Small intestine (tissue), 7 donors: ENCODE measurements around the gene FGGY. TPM values are rescaled to one million over a fixed set of nuclear protein-coding genes. Genes with fewer than 3 reads are reported as not detected.
A peak's percentile ranks its signal among the peaks of the same experiment; 100 is the strongest.

Experiments
- DNase-seq, 2 donors: peaks; one replicate each; pipeline versions ENCODE4 v3.0.0 to v3.0.0-alpha.2; 2013
- FAIRE-seq: peaks from 2 replicates; lab custom pipeline; 2012; peaks lifted over from hg19 to GRCh38; lab: Jason Lieb, UNC
- H3K27ac ChIP-seq, 3 donors: one replicate each; pipeline ENCODE4 v1.5.1; 2013; ENCODE audit warnings: low read length in 2 of 3, mild to moderate bottlenecking in 2 of 3, control low read depth in 1 of 3, inconsistent platforms in 1 of 3, low read depth in 1 of 3, moderate library complexity in 1 of 3
- H3K27me3 ChIP-seq, 3 donors: one replicate each; pipeline ENCODE4 v1.6.1; 2013; ENCODE audit warnings: low read length in 3 of 3, inconsistent platforms in 1 of 3; ENCODE audit not compliant: control insufficient read depth in 3 of 3, insufficient read depth in 3 of 3
- H3K36me3 ChIP-seq, 3 donors: one replicate each; pipeline ENCODE4 v1.6.1; 2013; ENCODE audit warnings: low read length in 3 of 3, inconsistent platforms in 1 of 3, low read depth in 1 of 3, mild to moderate bottlenecking in 1 of 3, moderate library complexity in 1 of 3; ENCODE audit not compliant: control insufficient read depth in 3 of 3, insufficient read depth in 2 of 3
- H3K4me1 ChIP-seq, 3 donors: one replicate each; pipeline ENCODE4 v1.6.1; 2013; ENCODE audit warnings: low read length in 2 of 3, inconsistent platforms in 1 of 3, low read depth in 1 of 3, mild to moderate bottlenecking in 1 of 3, moderate library complexity in 1 of 3; ENCODE audit not compliant: control insufficient read depth in 3 of 3, insufficient read depth in 2 of 3
- H3K4me3 ChIP-seq, 3 donors: one replicate each; pipeline ENCODE4 v1.5.1; 2013; ENCODE audit warnings: low read length in 3 of 3, control low read depth in 1 of 3, inconsistent platforms in 1 of 3, low read depth in 1 of 3, mild to moderate bottlenecking in 1 of 3, moderate library complexity in 1 of 3
- H3K9me3 ChIP-seq, 2 donors: one replicate each; pipeline ENCODE4 v1.6.1; 2013; ENCODE audit warnings: low read depth in 1 of 2, low read length in 1 of 2; ENCODE audit not compliant: control insufficient read depth in 2 of 2, insufficient read depth in 1 of 2
- WGBS, 3 donors: extraction: QIAGEN DNeasy Blood & Tissue Kit; methylation state at CpG; one replicate each; pipeline ENCODE4 v1.1.7; 2013; 5-methylcytosine and 5-hydroxymethylcytosine counted together
- polyA plus RNA-seq, 4 donors: library from polyadenylated mRNA; stranded (reverse) in 3 of 4; unstranded in 1 of 4; fragments of 200-250 nt in 3 of 4; fragments of 120-200 nt in 1 of 4; gene quantifications; one replicate each; pipeline versions ENCODE4 v1.2.1 to v1.2.3, GENCODE V29; 2013
- donor health status: healthy with polysubstance abuse.
- donor health status: control.
- donor health status: control.
- donor health status: Bipolar disorder and iron deficiency.
- donor health status: healthy.

The FGGY gene
- polyA plus RNA-seq, 4 donors, result 12.3 to 28.0 (median 15.0) TPM

DNA sequence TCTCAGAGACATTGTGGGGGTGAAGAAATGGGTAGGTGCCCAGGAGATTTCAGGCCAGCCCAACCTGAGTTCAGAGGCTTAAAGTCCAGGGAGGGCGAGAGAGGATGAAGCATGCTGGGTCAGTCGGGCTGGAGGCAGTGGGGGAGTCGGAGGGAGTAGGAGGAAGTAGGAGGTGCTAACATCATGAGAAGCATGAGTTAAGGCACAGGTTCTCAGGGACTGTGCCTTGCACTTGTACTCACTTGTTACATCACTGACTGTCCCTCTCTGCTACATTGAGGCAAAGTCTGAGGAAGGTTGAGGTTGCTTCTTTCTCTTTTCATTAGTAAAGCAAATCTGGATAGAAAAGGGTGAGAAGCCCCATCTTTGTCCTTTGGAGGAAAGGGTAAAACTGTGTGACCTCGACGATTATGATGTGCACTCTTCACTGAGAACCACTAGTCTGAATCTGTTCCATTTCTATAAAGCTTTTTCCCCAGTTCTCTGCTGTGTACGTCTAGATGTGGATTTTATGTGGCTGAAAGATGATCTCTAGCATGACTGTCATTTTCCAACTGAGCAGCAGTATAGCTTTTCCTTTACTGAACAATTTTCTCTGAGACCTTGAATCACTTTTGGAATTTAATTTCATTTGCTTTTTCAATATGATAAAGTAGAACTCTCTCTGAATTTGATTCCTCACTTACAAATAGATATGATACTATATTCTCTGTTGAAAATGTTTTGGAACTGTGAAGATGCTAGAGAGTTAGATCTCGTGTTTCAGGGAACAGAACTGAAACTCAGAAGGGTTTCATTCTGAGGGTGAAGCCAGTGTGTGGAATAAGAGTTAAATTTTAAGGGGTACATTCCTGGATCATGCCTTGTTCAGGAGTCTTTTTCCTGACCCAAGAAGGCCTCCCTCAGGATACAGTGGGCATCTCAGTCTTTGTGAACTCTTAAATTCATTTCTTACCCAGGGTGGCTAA lies 94.6 kb downstream of the FGGY start:
- Histone ChIP-seq H3K27me3 (no peaks in the 10 kb centered on the region), H3K27ac (no peak overlapping the region), H3K4me1 (peaks cover 0 to 42% (median 0%) of the 10 kb centered on the region in 3 donors), H3K4me3 (no peak overlapping the region), H3K9me3 (no peaks in the 10 kb centered on the region), H3K36me3 (no peaks in the 10 kb centered on the region)
- FAIRE-seq, result no peak
- WGBS, 3 donors, result 69 to 78% (median 70%) methylated on average over 7 of the region's 7 CpGs
- no peak for DNase-seq

DNA sequence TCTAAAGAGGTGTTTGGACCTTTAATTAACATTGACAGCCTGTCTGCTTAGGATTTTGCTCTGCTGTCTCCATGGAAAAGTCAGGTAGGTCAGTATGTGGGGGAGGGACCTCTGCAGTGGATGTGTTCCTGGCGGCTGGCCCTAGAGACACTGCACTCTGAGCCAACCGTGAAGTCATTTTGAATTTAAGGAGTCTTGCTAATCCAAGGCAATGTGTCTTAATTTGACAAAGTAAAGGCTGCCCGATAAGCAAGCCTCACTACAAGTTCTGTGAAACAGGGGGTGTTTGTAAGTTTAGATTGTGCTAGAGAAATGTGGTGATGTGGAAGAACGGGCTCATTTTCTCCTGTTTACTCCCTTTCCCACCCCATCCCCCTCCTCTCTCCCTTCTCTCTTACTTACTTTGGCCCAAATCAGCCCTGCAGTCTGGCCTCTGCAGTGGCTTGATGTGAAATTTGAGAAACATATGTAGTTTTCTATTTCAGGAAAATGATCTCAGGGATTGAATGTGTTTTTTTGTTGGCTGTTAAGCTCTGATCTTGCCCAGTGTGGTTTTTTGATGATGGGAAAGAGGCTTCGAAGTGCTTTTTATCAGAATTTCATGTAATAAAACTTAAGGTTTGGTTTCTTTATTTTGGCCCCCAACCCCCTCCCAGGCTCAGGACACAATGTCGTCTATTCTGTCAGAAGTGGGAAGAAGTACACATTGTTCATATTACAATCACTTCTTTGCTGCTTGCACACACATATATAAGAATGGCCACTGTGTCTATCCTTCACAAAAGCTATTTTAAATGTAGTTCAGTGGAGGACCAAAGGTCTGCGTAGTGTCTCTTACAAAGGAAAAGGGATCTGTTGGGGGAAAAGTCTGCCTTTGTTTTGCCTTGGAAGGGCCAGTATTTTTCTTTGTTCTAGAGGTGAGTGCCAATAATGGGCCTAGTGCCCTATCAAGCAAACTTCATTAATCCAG lies 96.6 kb downstream of the FGGY start:
- FAIRE-seq (no peak), DNase-seq (peak in 1 of 2 donors; percentile 50)
- Histone ChIP-seq H3K36me3 (no peaks in the 10 kb centered on the region), H3K27me3 (no peaks in the 10 kb centered on the region), H3K4me1 (peaks cover 0 to 44% (median 0%) of the 10 kb centered on the region in 3 donors), H3K27ac (peak overlapping the region in 2 of 3 donors; percentile 73 to 74), H3K9me3 (no peaks in the 10 kb centered on the region), H3K4me3 (no peak overlapping the region)
- 60 to 88% (median 84%) methylated on average over 7 of the region's 7 CpGs for WGBS, 3 donors

DNA sequence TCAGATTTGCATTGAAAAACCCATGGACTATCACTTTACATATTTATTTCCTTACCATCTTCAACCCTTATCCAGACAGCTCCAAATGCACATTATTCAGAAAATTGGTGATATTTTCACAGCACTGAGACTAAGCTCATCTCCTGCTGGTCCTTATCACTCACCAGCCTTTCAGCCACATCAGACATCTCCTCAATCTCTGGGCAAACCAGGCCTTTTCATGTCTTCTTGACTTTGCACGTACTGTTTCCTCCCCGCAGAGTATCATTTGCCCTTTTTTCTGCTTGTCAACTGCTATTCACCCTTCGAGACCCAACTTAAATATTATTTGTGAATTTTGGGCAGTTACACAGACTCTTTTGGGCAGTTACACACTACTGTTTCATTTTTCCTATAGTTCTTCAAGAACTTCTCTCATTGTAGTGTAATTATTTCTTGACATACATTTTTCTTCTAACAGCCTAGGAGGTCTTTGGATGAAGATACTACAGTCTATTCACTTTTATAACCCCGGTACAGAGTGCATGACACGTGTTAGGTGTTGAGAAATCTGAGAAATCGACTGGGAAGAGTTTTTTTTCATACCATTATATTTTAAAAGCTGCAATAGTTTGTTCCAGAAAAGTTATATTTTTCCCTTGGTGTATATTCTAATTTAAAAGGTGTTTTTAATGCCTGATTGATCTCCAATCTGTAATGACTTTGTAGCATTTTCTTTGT lies 98.0 kb downstream of the FGGY start:
- no peak for FAIRE-seq
- 58 to 73% (median 72%) methylated on average over 6 of the region's 6 CpGs for WGBS, 3 donors
- Histone ChIP-seq H3K4me3 (no peak overlapping the region), H3K27ac (peak overlapping the region in 1 of 3 donors; percentile 73), H3K36me3 (no peaks in the 10 kb centered on the region), H3K27me3 (no peaks in the 10 kb centered on the region), H3K9me3 (no peaks in the 10 kb centered on the region), H3K4me1 (peaks cover 0 to 44% (median 0%) of the 10 kb centered on the region in 3 donors)
- peak in 1 of 2 donors; percentile 80 for DNase-seq

DNA sequence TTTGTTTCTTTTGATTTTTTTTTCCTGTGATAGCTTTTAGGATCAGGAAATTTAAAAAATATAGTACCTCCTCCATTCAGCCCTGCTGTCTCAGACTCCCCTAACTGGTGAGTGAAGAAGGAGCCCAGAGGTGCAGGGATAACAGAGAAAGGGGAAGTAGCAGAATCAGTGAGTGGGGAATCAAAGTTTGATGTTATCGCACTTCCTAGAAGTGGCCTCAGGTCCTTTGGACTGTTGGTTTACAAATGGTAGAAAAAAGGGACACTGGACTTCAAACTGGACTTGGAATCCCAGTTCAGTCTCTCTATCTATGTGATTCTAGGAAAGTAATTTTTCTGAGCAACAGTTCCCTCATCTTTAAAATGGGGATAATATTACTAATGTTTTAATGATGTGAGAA lies 99.5 kb downstream of the FGGY start:
- H3K27ac ChIP-seq, result peak overlapping the region in 1 of 3 donors; percentile 64
- H3K9me3 ChIP-seq, result no peaks in the 10 kb centered on the region
- peaks cover 0 to 44% (median 0%) of the 10 kb centered on the region in 3 donors for H3K4me1 ChIP-seq
- FAIRE-seq (no peak), DNase-seq (peak in 1 of 2 donors; percentile 59)
- no peaks in the 10 kb centered on the region for H3K36me3 ChIP-seq
- H3K27me3 ChIP-seq, result no peaks in the 10 kb centered on the region
- no peak overlapping the region for H3K4me3 ChIP-seq
- WGBS, 3 donors, result 92 to 98% (median 92%) methylated on average over 1 of the region's 1 CpG

DNA sequence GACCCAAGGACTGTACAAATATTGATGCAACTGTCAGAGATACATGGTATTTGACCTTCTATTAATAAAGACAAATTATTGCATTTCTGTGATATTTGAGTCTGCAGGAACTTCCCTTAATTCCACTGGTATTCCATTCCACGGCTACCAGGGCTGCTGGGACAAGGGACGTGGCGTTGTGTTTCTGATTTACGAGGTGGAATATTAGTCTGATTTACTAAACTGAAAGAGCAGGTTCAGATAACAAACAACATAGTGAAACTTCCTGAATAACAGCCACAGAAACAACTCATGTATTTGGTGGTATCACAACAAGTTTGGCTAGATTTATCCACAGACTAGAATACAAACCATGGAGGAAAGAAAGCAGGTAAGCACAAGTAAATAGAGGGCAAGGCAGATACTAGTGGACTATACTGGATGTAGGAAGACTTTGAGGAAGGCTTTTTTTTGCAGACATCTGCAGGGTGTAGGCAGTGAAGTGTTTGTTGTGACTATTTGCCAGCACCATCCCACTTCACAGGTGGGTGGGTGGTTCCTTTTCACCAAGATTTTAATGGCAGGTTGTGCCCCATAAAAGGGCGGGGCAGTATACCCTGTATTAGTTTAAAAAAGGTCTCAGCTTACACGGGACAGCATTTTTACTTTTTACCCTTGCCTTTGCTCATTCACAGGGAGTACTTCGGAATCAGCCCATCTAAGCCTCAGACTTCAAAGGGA lies 100.4 kb downstream of the FGGY start:
- FAIRE-seq (no peak), DNase-seq (no peak)
- Histone ChIP-seq H3K4me1 (peaks cover 0 to 44% (median 0%) of the 10 kb centered on the region in 3 donors), H3K27me3 (no peaks in the 10 kb centered on the region), H3K27ac (no peak overlapping the region), H3K9me3 (no peaks in the 10 kb centered on the region), H3K36me3 (no peaks in the 10 kb centered on the region), H3K4me3 (no peak overlapping the region)
- WGBS, 3 donors, result 77 to 88% (median 79%) methylated on average over 7 of the region's 7 CpGs

DNA sequence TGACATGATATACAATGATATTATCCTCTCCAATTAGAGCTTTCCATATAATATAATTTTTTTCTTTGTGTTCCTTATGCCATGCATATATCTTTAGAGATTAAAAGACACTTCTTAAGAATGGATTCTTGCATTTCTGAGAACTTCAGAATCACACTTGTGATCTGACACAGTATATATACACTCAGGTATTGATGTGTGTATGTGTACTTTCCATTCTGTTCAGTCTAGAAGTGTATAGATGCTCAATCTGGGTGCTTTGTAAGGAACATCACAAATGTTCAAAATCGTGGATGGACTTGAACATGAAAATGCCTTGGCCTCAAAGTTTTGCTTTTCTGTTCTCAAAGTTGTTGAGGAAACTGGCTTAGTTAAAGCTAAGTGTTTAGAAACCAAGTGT lies 102.7 kb downstream of the FGGY start:
- Histone ChIP-seq H3K27me3 (no peaks in the 10 kb centered on the region), H3K27ac (no peak overlapping the region), H3K4me3 (no peak overlapping the region), H3K4me1 (peaks cover 0 to 25% (median 0%) of the 10 kb centered on the region in 3 donors), H3K36me3 (no peaks in the 10 kb centered on the region), H3K9me3 (no peaks in the 10 kb centered on the region)
- 62 to 71% (median 65%) methylated on average over 1 of the region's 1 CpG for WGBS, 3 donors
- DNase-seq (no peak), FAIRE-seq (no peak)

DNA sequence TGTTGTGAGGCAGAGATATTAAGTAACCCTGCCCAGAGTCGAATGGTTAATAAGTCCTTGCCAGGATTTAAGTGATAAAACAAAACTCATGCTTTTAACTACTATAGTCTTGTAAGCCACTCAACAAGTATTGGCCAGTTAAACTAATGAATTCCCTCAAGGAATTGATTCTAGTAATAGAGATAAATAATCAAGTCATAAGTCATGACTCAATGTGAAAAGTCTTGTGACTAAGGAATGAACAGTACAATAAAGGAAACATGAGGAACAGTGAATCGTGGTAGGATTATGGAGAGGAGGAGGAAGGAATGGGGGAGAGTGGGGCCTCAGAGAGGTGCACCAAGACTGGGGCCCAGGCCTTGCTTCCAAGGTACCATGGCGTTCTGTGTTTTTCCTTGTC lies 104.7 kb downstream of the FGGY start:
- H3K27me3 ChIP-seq, result no peaks in the 10 kb centered on the region
- no peaks in the 10 kb centered on the region for H3K9me3 ChIP-seq
- no peaks in the 10 kb centered on the region for H3K36me3 ChIP-seq
- H3K4me3 ChIP-seq, result no peak overlapping the region
- WGBS, 3 donors, result 92 to 94% (median 93%) methylated on average over 3 of the region's 3 CpGs
- FAIRE-seq (no peak), DNase-seq (no peak)
- peaks cover 0 to 9% (median 0%) of the 10 kb centered on the region in 3 donors for H3K4me1 ChIP-seq
- no peak overlapping the region for H3K27ac ChIP-seq
